Right lobe of liver (tissue), 6 donors: ENCODE data around the gene OR10K2. TPM values are rescaled to one million over a fixed set of nuclear protein-coding genes. Genes with fewer than 3 reads are reported as not detected.
"Not testable (repeated sequence)": the region's sequence is repeated elsewhere in the genome, so short reads cannot be mapped to it uniquely, and the experiment has no call there.

Source experiments
- ATAC-seq, 4 donors: fragments of 200-7000 bp; cut with Tn5 transposase; one replicate each; pipeline ENCODE4 v1.9.1; 2020; ENCODE audit warnings: mild to moderate bottlenecking in 4 of 4, moderate library complexity in 4 of 4
- DNase-seq, 3 donors: peaks; one replicate each; pipeline ENCODE4 v3.0.0-alpha.2; 2020
- H3K27ac ChIP-seq, 3 donors: fragments of 200-600 bp; one replicate each; pipeline ENCODE4 v1.8.0; 2022
- H3K27me3 ChIP-seq, 2 donors: fragments of 200-600 bp; one replicate each; pipeline ENCODE4 v1.8.0; 2022
- H3K36me3 ChIP-seq, 4 donors: fragments of 200-600 bp; sonication (generic) in 1 of 4; one replicate each; pipeline versions ENCODE4 v1.5.1 to v1.8.0; 2017 to 2022; ENCODE audit warnings: control low read depth in 1 of 4
- H3K4me1 ChIP-seq, 4 donors: fragments of 200-600 bp; sonication (generic) in 1 of 4; one replicate each; pipeline versions ENCODE4 v1.5.1 to v1.8.0; 2017 to 2022; ENCODE audit warnings: control low read depth in 1 of 4
- H3K4me3 ChIP-seq, 3 donors: fragments of 200-600 bp; one replicate each; pipeline ENCODE4 v1.8.0; 2022
- H3K9me3 ChIP-seq, 4 donors: fragments of 200-600 bp; sonication (generic) in 1 of 4; one replicate each; pipeline versions ENCODE4 v1.5.1 to v1.8.0; 2017 to 2022; ENCODE audit warnings: control low read depth in 1 of 4
- POLR2A ChIP-seq: fragments of 450-650 bp; IDR thresholded peaks from one replicate; pipeline ENCODE4 v1.6.1; 2017; ENCODE audit warnings: antibody characterized with exemption, mild to moderate bottlenecking
- WGBS: methylation state at CpG from one replicate; pipeline ENCODE4 v1.1.6; 2018; ENCODE audit warnings: low coverage, low lambda C conversion rate; ENCODE audit not compliant: insufficient coverage; ENCODE audit errors: missing lambda C conversion rate; 5-methylcytosine and 5-hydroxymethylcytosine counted together
- intact Hi-C, 2 donors: fragments of 100-400 bp; cut with DNase I; formaldehyde crosslinking; loops; one replicate each; pipeline versions ENCODE4 v1.11.2 to v1.14.1; 2022
- total RNA-seq, 6 experiments: library from RNA; depleted of rRNA in 2 of 6; stranded (reverse); fragments of >200 nt in 2 of 6; fragmentation: NEBNext Ultra II Directional in 3 of 6; extraction: Animal tissue kit (Norgen Biotek cat#: 25700) in 3 of 6; gene quantifications; one replicate each; pipeline versions ENCODE4 v1.1.0 to v1.2.4, GENCODE V29; 2016 to 2023
- TF ChIP-seq, protein P1 (sequence below), 4 donors: fragments of 200-600 bp in 3 of 4; fragments of 450-650 bp in 1 of 4; IDR thresholded peaks; one replicate each; pipeline versions ENCODE4 v1.5.1 to v1.8.0; 2016 to 2022; ENCODE audit warnings: antibody characterized with exemption in 4 of 4, mild to moderate bottlenecking in 2 of 4
- donor health status: DM: no; HTN: yes; CAD: no.
- donor health status: DM: no; HTN: no; CAD: no.
- donor health status: DM: no; HTN: no; CAD: no.
- donor health status: DM: no; HTN: yes; CAD: no.
- donor health status: DM: no; HTN: yes; CAD: no.

Gene OR10K2
- total RNA-seq, 6 experiments from 2014 or later: not detected

DNA sequence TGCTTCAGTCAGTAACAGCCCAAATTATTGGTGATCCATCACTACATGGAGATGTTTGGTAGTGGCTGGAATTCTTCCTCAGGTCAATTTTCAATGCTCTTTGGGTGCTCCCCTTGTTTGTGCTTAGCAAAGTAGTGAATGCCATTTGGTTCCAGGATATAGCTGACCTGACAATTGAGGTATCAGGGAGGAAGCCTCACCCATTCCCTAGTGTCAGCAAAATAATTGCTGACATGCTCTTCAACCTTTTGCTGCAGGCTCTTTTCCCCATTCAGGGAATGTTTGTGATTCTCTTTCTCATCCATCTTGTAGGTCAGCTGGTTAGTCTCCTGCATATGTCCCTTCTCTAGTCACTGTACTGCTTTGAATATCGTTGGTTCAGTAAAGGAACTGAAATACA is 28.5 kb upstream of the OR10K2 start:
- H3K4me3 ChIP-seq: no peak overlapping the region
- WGBS: 45% methylated on average over 1 of the region's 1 CpG
- H3K27me3 ChIP-seq: no peaks in the 10 kb centered on the region
- intact Hi-C loops: no loop called here
- H3K36me3 ChIP-seq: no peaks in the 10 kb centered on the region
- no peaks in the 10 kb centered on the region for H3K9me3 ChIP-seq
- no peaks in the 10 kb centered on the region for H3K4me1 ChIP-seq
- H3K27ac ChIP-seq: no peak overlapping the region
- DNase-seq (no peak), ATAC-seq (no peak)
- TF ChIP-seq POLR2A: no peak
- TF ChIP-seq, protein P1, sequence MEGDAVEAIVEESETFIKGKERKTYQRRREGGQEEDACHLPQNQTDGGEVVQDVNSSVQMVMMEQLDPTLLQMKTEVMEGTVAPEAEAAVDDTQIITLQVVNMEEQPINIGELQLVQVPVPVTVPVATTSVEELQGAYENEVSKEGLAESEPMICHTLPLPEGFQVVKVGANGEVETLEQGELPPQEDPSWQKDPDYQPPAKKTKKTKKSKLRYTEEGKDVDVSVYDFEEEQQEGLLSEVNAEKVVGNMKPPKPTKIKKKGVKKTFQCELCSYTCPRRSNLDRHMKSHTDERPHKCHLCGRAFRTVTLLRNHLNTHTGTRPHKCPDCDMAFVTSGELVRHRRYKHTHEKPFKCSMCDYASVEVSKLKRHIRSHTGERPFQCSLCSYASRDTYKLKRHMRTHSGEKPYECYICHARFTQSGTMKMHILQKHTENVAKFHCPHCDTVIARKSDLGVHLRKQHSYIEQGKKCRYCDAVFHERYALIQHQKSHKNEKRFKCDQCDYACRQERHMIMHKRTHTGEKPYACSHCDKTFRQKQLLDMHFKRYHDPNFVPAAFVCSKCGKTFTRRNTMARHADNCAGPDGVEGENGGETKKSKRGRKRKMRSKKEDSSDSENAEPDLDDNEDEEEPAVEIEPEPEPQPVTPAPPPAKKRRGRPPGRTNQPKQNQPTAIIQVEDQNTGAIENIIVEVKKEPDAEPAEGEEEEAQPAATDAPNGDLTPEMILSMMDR (IDR thresholded peaks at IDR 0.05): no peak

DNA sequence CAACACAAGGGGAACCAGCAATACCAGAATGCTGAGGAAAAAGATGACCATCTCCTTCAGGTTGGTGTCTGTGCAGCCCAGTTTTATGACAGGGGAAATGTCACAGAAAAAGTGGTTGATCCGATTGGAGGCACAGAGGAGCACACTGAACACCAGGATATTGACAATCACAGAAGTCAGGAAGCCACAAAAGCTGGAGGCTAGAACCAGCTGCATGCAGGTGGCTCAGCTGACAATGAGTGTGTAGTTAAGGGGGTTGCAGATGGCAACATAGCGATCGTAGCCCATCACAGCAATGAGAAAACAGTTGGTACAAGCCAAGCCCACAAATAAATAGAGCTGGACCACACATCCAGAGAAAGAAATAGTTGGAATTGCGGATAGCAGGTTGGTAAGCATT is 19.3 kb upstream of the OR10K2 start:
- no peak for ATAC-seq

DNA sequence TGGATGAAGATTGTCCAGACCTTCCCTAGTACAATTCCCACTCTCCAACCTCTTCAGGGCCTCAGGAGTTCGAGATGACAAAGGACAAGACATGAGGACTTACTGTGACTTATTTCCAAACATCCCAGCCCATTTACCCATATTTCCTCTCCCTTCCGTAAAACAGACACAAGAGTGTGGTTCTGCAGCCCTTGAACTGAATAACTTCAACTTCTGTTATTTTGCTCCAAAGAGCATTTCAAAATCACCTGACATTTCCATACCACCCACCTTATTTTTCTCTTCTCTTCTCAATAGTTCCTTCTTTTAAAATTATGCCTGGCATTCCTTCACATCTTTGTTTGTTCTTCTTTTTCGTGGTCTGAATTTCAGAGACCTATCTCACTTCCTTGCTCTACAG is 8.7 kb upstream of the OR10K2 start:
- TF ChIP-seq, protein P1 (IDR thresholded peaks at IDR 0.05): no peak
- TF ChIP-seq POLR2A: no peak
- WGBS: 13% methylated on average over 3 of the region's 3 CpGs
- intact Hi-C loops: no loop called here
- Histone ChIP-seq H3K36me3 (no peaks in the 10 kb centered on the region), H3K27me3 (no peaks in the 10 kb centered on the region), H3K27ac (no peak overlapping the region), H3K9me3 (no peaks in the 10 kb centered on the region), H3K4me1 (no peaks in the 10 kb centered on the region), H3K4me3 (no peak overlapping the region)
- DNase-seq (no peak), ATAC-seq (no peak)

More for the DNA sequence above, 19.3 kb upstream of the OR10K2 start:
- Histone ChIP-seq H3K9me3 (no peaks in the 10 kb centered on the region), H3K4me3 (no peak overlapping the region), H3K36me3 (no peaks in the 10 kb centered on the region), H3K27ac (no peak overlapping the region), H3K4me1 (no peaks in the 10 kb centered on the region), H3K27me3 (no peaks in the 10 kb centered on the region)
- WGBS: 27% methylated on average over 4 of the region's 4 CpGs
- intact Hi-C loops: no loop called here
- no peak for DNase-seq
- no peak for TF ChIP-seq POLR2A
- TF ChIP-seq, protein P1 (IDR thresholded peaks at IDR 0.05): no peak

DNA sequence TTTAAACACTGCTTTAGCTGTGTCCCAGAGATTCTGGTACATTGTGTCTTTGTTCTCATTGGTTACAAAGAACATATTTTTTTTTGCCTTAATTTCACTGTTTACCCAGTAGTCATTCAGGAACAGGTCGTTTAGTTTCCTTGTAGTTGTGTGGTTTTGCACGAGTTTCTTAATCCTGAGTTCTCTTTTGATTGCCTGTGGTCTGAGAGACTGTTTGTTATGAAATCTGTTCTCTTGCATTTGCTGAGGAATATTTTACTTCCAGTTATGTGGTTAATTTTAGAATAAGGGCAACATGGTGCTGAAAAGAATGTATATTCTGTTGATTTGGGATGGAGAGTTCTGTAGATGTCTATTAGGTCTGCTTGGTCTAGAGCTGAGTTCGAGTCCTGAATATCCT is 4.1 kb upstream of the OR10K2 start:
- H3K36me3 ChIP-seq, H3K4me3 ChIP-seq, DNase-seq, intact Hi-C loops, ATAC-seq, H3K9me3 ChIP-seq, H3K4me1 ChIP-seq, H3K27ac ChIP-seq, H3K27me3 ChIP-seq: not testable (repeated sequence)
- 13% methylated on average over 3 of the region's 3 CpGs for WGBS

DNA sequence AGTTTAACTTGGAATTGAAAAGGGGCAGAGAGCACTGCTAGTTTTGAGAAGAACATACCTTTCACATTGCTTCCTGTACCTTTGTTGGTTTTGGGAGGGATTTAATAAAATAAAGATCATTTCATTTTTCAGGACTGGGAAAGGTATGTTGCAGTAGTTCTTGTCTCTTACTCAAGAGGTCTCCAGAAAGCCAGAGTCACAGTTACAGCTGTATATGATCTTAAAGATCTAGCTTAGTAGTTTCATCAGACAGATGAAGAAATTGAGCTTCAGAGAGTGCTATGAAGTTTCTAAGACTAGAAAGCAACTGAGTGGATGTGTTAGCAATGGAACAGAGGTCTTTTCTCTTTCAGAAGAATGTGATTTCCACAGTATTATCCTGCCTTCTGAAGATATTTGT is 1.0 kb downstream of the OR10K2 start:
- H3K36me3 ChIP-seq: no peaks in the 10 kb centered on the region
- TF ChIP-seq, protein P1 (IDR thresholded peaks at IDR 0.05): no peak
- no peak for TF ChIP-seq POLR2A
- no peak overlapping the region for H3K4me3 ChIP-seq
- H3K27me3 ChIP-seq: no peaks in the 10 kb centered on the region
- no peak overlapping the region for H3K27ac ChIP-seq
- no peak for DNase-seq
- no peak for ATAC-seq
- no peaks in the 10 kb centered on the region for H3K9me3 ChIP-seq
- intact Hi-C loops: no loop called here
- no peaks in the 10 kb centered on the region for H3K4me1 ChIP-seq
